ENCODE data around the gene PRKCQ.
"Not testable (repeated sequence)": the region's sequence is repeated elsewhere in the genome, so short reads cannot be mapped to it uniquely, and the experiment has no call there.

The PRKCQ gene

GRCh38 chr10:6455592-6455991 lies 124.5 kb downstream of the PRKCQ start:
- no peaks in the 10 kb centered on the region for H3K36me3 ChIP-seq (ENCODE audit: control insufficient read depth, insufficient read depth, low read length)
- DNase-seq (ENCODE audit: extremely low read depth, insufficient read length): no peak
- no peak for TF ChIP-seq CTCF (IDR thresholded peaks at IDR 0.05; ENCODE audit: insufficient read depth, low read length, poor library complexity, severe bottlenecking)
- H3K4me3 ChIP-seq (replicated peaks; ENCODE audit: low read depth, low read length): no peak overlapping the region
- no peaks in the 10 kb centered on the region for H3K27me3 ChIP-seq (replicated peaks; ENCODE audit: control insufficient read depth, insufficient read depth, low read length)

- no peaks in the 10 kb centered on the region for H3K36me3 ChIP-seq (ENCODE audit: control insufficient read depth, insufficient read depth, low read length)
- no peak for DNase-seq (ENCODE audit: extremely low read depth, insufficient read length)
- no peaks in the 10 kb centered on the region; the same call in 1 of the 2 replicates for H3K27me3 ChIP-seq (replicated peaks; ENCODE audit: control insufficient read depth, insufficient read depth, low read length)
- H3K4me3 ChIP-seq (replicated peaks; ENCODE audit: low read depth, low read length): no peak overlapping the region
- no peak for TF ChIP-seq CTCF (IDR thresholded peaks at IDR 0.05; ENCODE audit: insufficient read depth, low read length, poor library complexity, severe bottlenecking)
These were observed 133.4 kb downstream of the PRKCQ start for GRCh38 chr10:6446711-6447110.

DNA sequence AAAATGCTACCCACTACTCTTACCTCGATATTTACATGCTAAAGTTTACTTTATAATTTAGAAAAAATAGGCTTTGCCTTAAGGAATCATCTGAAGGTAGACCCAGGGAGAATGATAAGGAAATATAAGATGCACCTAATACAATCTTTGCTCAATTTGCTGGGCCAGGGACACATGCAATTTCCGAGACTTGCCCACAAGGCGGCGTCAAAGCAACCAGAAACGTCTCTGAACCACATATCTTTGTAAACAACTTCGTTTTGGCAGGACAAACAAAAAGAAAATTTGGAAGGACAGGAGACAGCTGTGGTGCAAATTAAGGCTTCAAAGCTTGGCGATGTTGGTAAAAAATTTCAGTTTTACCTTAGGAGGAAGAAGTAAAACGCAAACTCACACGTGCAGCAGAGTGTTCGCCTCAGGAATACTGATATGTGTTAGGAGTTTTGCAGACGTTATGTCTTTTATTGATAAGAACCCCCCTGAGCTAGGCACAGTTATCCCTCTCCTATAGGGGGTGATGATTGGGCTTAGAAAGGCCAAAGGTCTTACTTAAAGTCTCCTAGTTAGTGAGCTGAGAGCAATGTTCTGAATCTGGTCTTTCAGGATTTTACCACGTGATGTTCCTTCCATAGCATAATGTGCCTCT lies 134.3 kb downstream of the PRKCQ start:
- peak; percentile 71 for TF ChIP-seq CTCF (IDR thresholded peaks at IDR 0.05; ENCODE audit: insufficient read depth, low read length, poor library complexity, severe bottlenecking)
- Histone ChIP-seq H3K4me3 (replicated peaks; ENCODE audit: low read depth, low read length) (no peak overlapping the region), H3K36me3 (ENCODE audit: control insufficient read depth, insufficient read depth, low read length) (no peaks in the 10 kb centered on the region), H3K27me3 (replicated peaks; ENCODE audit: control insufficient read depth, insufficient read depth, low read length) (no peaks in the 10 kb centered on the region; the same call in 1 of the 2 replicates)
- DNase-seq (ENCODE audit: extremely low read depth, insufficient read length): no peak

GRCh38 chr10:6439875-6440274 lies 140.2 kb downstream of the PRKCQ start:
- DNase-seq (ENCODE audit: extremely low read depth, insufficient read length); H3K27me3 ChIP-seq (replicated peaks; ENCODE audit: control insufficient read depth, insufficient read depth, low read length); H3K36me3 ChIP-seq (ENCODE audit: control insufficient read depth, insufficient read depth, low read length); H3K4me3 ChIP-seq (replicated peaks; ENCODE audit: low read depth, low read length): not testable (repeated sequence)

- Histone ChIP-seq H3K27me3 (replicated peaks; ENCODE audit: control insufficient read depth, insufficient read depth, low read length) (peaks cover 3% of the 10 kb centered on the region), H3K4me3 (replicated peaks; ENCODE audit: low read depth, low read length) (no peak overlapping the region), H3K36me3 (ENCODE audit: control insufficient read depth, insufficient read depth, low read length) (no peaks in the 10 kb centered on the region)
- TF ChIP-seq CTCF (IDR thresholded peaks at IDR 0.05; ENCODE audit: insufficient read depth, low read length, poor library complexity, severe bottlenecking): no peak
- DNase-seq (ENCODE audit: extremely low read depth, insufficient read length): no peak
These were observed 148.2 kb downstream of the PRKCQ start for GRCh38 chr10:6431861-6432260.

DNA sequence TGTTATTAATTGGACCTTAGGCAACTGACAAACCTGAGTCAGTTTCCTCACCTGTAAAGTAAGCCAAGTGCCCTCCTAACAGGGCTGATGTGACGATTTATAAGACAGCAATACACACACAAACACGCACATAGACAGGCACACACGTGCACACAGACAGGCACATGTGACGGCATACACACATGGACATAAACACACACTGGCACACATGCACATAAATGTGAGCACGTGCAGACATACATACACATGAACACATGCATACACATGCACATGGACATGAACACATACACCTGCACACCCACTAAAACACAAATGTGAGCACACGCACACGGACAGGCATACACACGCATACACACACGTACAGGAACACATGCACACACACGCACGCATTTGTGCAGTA lies 148.9 kb downstream of the PRKCQ start:
- H3K36me3 ChIP-seq (ENCODE audit: control insufficient read depth, insufficient read depth, low read length): no peaks in the 10 kb centered on the region
- no peak overlapping the region for H3K4me3 ChIP-seq (replicated peaks; ENCODE audit: low read depth, low read length)
- peaks cover 3% of the 10 kb centered on the region for H3K27me3 ChIP-seq (replicated peaks; ENCODE audit: control insufficient read depth, insufficient read depth, low read length)
- no peak for DNase-seq (ENCODE audit: extremely low read depth, insufficient read length)
- no peak for TF ChIP-seq CTCF (IDR thresholded peaks at IDR 0.05; ENCODE audit: insufficient read depth, low read length, poor library complexity, severe bottlenecking)
